GM19351 (cell line): ENCODE results near the gene STRIP1.

ENCODE experiments used
- ATAC-seq: cut with Tn5 transposase; IDR thresholded peaks from one replicate; pipeline ENCODE4 v1.9.1; 2021; ENCODE audit warnings: mild to moderate bottlenecking, moderate library complexity; ENCODE audit not compliant: unreplicated experiment

The STRIP1 gene

GRCh38 chr1:110091381-110091780 is 57.0 kb downstream of the STRIP1 start:
- no peak for ATAC-seq

- ATAC-seq = no peak
These were observed 57.4 kb downstream of the STRIP1 start for GRCh38 chr1:110091791-110092190.

- no peak for ATAC-seq
These were observed 58.6 kb downstream of the STRIP1 start for GRCh38 chr1:110092991-110093390.

- ATAC-seq = no peak
These were observed 60.7 kb downstream of the STRIP1 start for GRCh38 chr1:110094931-110095654.

GRCh38 chr1:110097507-110098221 is 63.2 kb downstream of the STRIP1 start:
- ATAC-seq = no peak

GRCh38 chr1:110098222-110099026 is 64.0 kb downstream of the STRIP1 start:
- ATAC-seq = no peak

GRCh38 chr1:110100335-110100734 is 65.9 kb downstream of the STRIP1 start:
- no peak for ATAC-seq

- ATAC-seq = no peak
These were observed 67.7 kb downstream of the STRIP1 start for GRCh38 chr1:110102081-110102480.
